Common myeloid progenitor, CD34-positive (primary cell): ENCODE data around the gene PRSS12.
"Not testable (repeated sequence)": the region's sequence is repeated elsewhere in the genome, so short reads cannot be mapped to it uniquely, and the experiment has no call there.

Experiments used
- CTCF ChIA-PET: fragments of 350-600 bp; sonication (Branson Sonifier 250); formaldehyde crosslinking; loops from one replicate; lab custom pipeline; 2021; ENCODE audit warnings: antibody characterized with exemption; lab: Charles Lee
- POLR2A ChIA-PET: fragments of 350-600 bp; sonication (Branson Sonifier 250); formaldehyde crosslinking; loops from one replicate; lab custom pipeline; 2021; ENCODE audit warnings: antibody characterized with exemption; lab: Charles Lee
- DNase-seq, 3 donors: peaks; one replicate each; pipeline versions ENCODE4 v3.0.0 to v3.0.0-alpha.2; 2013
- H3K27ac ChIP-seq, 2 experiments: 1 replicate in 1 of 2; 2 replicates in 1 of 2; pipeline ENCODE4 v1.7.0; 2013; ENCODE audit warnings: inconsistent platforms in 2 of 2, low read length in 2 of 2, mild to moderate bottlenecking in 2 of 2, low read depth in 1 of 2, moderate library complexity in 1 of 2; ENCODE audit not compliant: severe bottlenecking in 2 of 2, insufficient read depth in 1 of 2, poor library complexity in 1 of 2
- H3K27me3 ChIP-seq, 5 experiments: replicated peaks in 2 of 5; 1 replicate in 3 of 5; 2 replicates in 2 of 5; pipeline versions ENCODE4 v1.6.1 to v1.7.0; 2013; ENCODE audit warnings: low read length in 4 of 5, mild to moderate bottlenecking in 2 of 5, moderate library complexity in 2 of 5, inconsistent platforms in 1 of 5; ENCODE audit not compliant: insufficient read depth in 5 of 5, control insufficient read depth in 4 of 5
- H3K36me3 ChIP-seq, 4 experiments: 1 replicate in 2 of 4; 2 replicates in 2 of 4; pipeline versions ENCODE4 v1.6.1 to v1.7.0; 2013; ENCODE audit warnings: low read length in 3 of 4, control low read depth in 1 of 4, mild to moderate bottlenecking in 1 of 4; ENCODE audit not compliant: control insufficient read depth in 4 of 4, insufficient read depth in 4 of 4
- H3K4me1 ChIP-seq, 4 experiments: 1 replicate in 3 of 4; 2 replicates in 1 of 4; pipeline versions ENCODE4 v1.6.1 to v1.7.1; 2013; ENCODE audit warnings: low read length in 3 of 4, mild to moderate bottlenecking in 3 of 4, control low read depth in 1 of 4, inconsistent platforms in 1 of 4, moderate library complexity in 1 of 4; ENCODE audit not compliant: control insufficient read depth in 4 of 4, insufficient read depth in 4 of 4; ENCODE audit errors: control extremely low read depth in 1 of 4
- H3K4me3 ChIP-seq, 7 experiments: 1 replicate in 4 of 7; 2 replicates in 3 of 7; pipeline versions ENCODE4 v1.5.1 to v1.7.0; 2013; ENCODE audit warnings: mild to moderate bottlenecking in 7 of 7, low read length in 6 of 7, moderate library complexity in 6 of 7, inconsistent platforms in 2 of 7, low read depth in 2 of 7, control low read depth in 1 of 7; ENCODE audit not compliant: insufficient read depth in 4 of 7, control insufficient read depth in 1 of 7; ENCODE audit errors: extremely low read depth in 1 of 7
- H3K9me3 ChIP-seq, 5 experiments: 1 replicate in 4 of 5; 2 replicates in 1 of 5; pipeline versions ENCODE4 v1.6.1 to v1.7.1; 2013; ENCODE audit warnings: low read length in 4 of 5, mild to moderate bottlenecking in 2 of 5, inconsistent platforms in 1 of 5, low read depth in 1 of 5, moderate library complexity in 1 of 5; ENCODE audit not compliant: control insufficient read depth in 4 of 5, insufficient read depth in 2 of 5; ENCODE audit errors: control extremely low read depth in 1 of 5
- WGBS: methylation state at CpG from one replicate; pipeline ENCODE4 v1.1.5; 2013; ENCODE audit not compliant: insufficient coverage; 5-methylcytosine and 5-hydroxymethylcytosine counted together

PRSS12 gene

GRCh38 chr4:118313098-118313497 is 39.7 kb downstream of the PRSS12 start:
- no peaks in the 10 kb centered on the region for H3K27me3 ChIP-seq
- ChIA-PET POLR2A (no interaction called here), CTCF (no interaction called here)
- no peaks in the 10 kb centered on the region for H3K4me1 ChIP-seq
- no peaks in the 10 kb centered on the region for H3K9me3 ChIP-seq
- DNase-seq: no peak
- no peak overlapping the region for H3K27ac ChIP-seq
- H3K4me3 ChIP-seq: no peak overlapping the region
- whole genome bisulfite sequencing: 91% methylated on average over 6 of the region's 6 CpGs
- no peaks in the 10 kb centered on the region for H3K36me3 ChIP-seq

DNA sequence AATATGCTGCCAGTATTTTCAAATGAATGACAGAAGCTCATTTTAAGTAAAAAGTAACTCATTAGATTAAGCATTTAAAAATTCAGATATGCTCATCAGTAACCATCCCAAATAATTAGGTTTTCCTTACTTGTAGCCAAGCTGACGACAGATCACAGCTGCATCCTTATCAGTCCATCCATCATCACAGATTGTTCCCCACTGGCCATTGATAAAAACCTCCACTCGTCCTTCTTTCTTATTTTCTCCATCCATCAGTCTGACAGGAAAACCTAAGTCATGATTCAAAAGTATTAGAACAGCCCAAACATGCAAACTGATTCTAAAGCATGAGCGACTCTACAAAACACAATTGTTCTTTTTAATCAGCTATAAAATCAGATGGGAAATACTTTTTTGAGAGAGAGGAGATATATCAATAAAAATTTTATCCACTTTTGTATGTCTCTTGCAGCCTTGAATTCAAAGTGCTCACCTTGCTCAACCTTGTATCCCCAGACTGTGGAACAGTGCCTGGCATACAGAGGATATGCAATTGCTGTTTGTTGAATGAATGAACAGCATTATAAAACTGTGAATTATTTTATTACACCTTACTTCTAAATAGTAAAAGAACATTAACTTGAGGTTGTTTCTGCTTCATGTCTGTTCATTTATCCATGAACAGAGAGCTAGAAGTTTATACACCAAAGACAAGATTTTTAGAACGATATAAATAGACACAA is 44.3 kb downstream of the PRSS12 start:
- Histone ChIP-seq H3K27ac (no peak overlapping the region), H3K36me3 (no peaks in the 10 kb centered on the region), H3K9me3 (no peaks in the 10 kb centered on the region), H3K4me1 (no peaks in the 10 kb centered on the region), H3K27me3 (no peaks in the 10 kb centered on the region), H3K4me3 (no peak overlapping the region)
- ChIA-PET CTCF (interaction anchor here (1.0 kb wide), 1 partner anchor 47 kb away, joined by 3 read pairs; no protein-coding TSS in a partner anchor), POLR2A (interaction anchor here (0.9 kb wide), 1 partner anchor 10 kb away, joined by 3 read pairs; no protein-coding TSS in a partner anchor)
- WGBS: 44% methylated on average over 2 of the region's 4 CpGs
- DNase-seq: no peak

- ChIA-PET CTCF (interaction anchor here (1.0 kb wide), 1 partner anchor 47 kb away, joined by 3 read pairs; no protein-coding TSS in a partner anchor), POLR2A (interaction anchor here (0.9 kb wide), 1 partner anchor 10 kb away, joined by 3 read pairs; no protein-coding TSS in a partner anchor)
- H3K36me3 ChIP-seq: no peaks in the 10 kb centered on the region
- no peaks in the 10 kb centered on the region for H3K27me3 ChIP-seq
- no peaks in the 10 kb centered on the region for H3K4me1 ChIP-seq
- WGBS: 100% methylated on average over 1 of the region's 2 CpGs
- no peaks in the 10 kb centered on the region for H3K9me3 ChIP-seq
- no peak for DNase-seq
- H3K4me3 ChIP-seq: no peak overlapping the region
- no peak overlapping the region for H3K27ac ChIP-seq
These were observed 45.2 kb downstream of the PRSS12 start for GRCh38 chr4:118307643-118308042.

DNA sequence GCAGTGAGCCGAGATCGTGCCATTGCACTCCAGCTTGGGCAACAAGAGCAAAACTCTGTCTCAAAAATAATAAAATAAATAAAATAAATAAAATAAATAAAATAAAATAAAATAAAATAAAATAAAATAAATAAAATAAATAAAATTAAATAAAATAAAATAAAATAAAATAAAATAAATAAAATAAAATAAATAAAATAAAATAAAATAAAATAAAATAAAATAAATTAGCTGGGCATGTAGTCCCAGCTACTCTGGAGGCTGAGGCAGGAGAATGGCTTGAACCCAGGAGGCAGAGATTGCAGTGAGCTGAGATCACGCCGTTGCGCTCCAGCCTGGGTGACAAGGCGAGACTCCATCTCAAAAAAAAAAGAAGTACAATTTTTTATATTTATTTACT is 53.2 kb downstream of the PRSS12 start:
- H3K9me3 ChIP-seq, H3K27me3 ChIP-seq, H3K4me3 ChIP-seq, POLR2A ChIA-PET, DNase-seq, H3K4me1 ChIP-seq, H3K27ac ChIP-seq, H3K36me3 ChIP-seq: not testable (repeated sequence)
- CTCF ChIA-PET: interaction anchor here (0.7 kb wide), 1 partner anchor 1715 kb away, joined by 3 read pairs; no protein-coding TSS in a partner anchor
- no CpG with 5 or more reads among the region's 6 CpGs for WGBS

DNA sequence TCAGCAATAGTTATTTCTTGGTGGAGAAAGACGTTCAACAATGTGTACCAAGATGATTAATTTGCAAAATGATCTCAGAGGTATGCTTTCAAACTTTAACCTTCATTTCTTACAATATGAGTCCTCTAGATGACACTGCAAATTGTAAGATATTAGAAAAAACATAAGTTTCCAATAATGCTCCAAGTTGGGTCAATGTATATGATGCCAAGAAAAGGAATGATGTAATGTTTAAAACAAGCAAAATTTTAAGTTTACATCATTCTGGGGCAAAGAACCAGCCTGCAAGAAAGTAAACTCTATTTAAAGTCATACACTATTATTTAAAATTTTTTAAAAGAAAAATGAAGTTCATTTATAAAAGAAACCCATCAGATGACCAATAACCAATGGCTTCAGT is 56.1 kb downstream of the PRSS12 start:
- no CpG with 5 or more reads among the region's 1 CpG for WGBS
- CTCF ChIA-PET: no interaction called here

GRCh38 chr4:118290951-118291350 is 61.9 kb downstream of the PRSS12 start:
- Histone ChIP-seq H3K9me3 (no peaks in the 10 kb centered on the region), H3K4me3 (no peak overlapping the region), H3K27ac (no peak overlapping the region), H3K36me3 (no peaks in the 10 kb centered on the region), H3K4me1 (no peaks in the 10 kb centered on the region), H3K27me3 (peaks cover 0 to 2% (median 0%) of the 10 kb centered on the region in 5 experiments)
- ChIA-PET POLR2A (no interaction called here), CTCF (no interaction called here)
- WGBS: 100% methylated on average over 2 of the region's 2 CpGs
- no peak for DNase-seq

More for the DNA sequence above, 56.1 kb downstream of the PRSS12 start:
- Histone ChIP-seq H3K4me3 (no peak overlapping the region), H3K9me3 (no peaks in the 10 kb centered on the region), H3K36me3 (no peaks in the 10 kb centered on the region), H3K27ac (no peak overlapping the region), H3K4me1 (no peaks in the 10 kb centered on the region), H3K27me3 (peaks cover 0 to under 1% (median 0%) of the 10 kb centered on the region in 5 experiments)
- POLR2A ChIA-PET: no interaction called here
- DNase-seq: no peak

DNA sequence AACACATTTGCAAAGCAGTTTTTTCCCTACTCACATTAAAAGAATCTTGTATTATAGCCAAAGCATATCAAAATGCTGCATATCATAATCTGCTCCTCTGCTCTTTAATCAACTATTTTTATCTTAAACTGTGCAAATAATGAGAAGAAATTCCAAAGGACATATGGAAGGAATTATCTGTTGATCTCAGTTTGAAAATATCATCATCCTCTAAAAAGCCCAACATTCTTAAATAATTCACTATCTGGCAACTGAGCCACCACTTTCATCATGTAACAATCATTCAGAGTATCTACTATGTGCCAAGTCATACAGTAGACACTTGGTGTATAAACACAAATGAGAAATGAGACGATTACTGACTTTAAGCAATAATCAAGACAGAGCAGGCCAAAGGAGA is 63.0 kb downstream of the PRSS12 start:
- Histone ChIP-seq H3K27me3 (peaks cover 0 to 2% (median 0%) of the 10 kb centered on the region in 5 experiments), H3K36me3 (no peaks in the 10 kb centered on the region), H3K9me3 (no peaks in the 10 kb centered on the region), H3K4me3 (no peak overlapping the region), H3K27ac (no peak overlapping the region), H3K4me1 (no peaks in the 10 kb centered on the region)
- no peak for DNase-seq
- POLR2A ChIA-PET: no interaction called here
- WGBS: no CpG with 5 or more reads among the region's 1 CpG
- CTCF ChIA-PET: interaction anchor here (1.8 kb wide), 1 partner anchor 63 kb away, joined by 7 read pairs; the partner anchor contains the start of gene PRSS12
